SIG-M5 (cell line): ENCODE measurements around the gene ZBTB48.

ENCODE experiments used
- DNase-seq: peaks from one replicate; lab custom pipeline; 2025; lab: John Stamatoyannopoulos, UW

ZBTB48 gene

DNA sequence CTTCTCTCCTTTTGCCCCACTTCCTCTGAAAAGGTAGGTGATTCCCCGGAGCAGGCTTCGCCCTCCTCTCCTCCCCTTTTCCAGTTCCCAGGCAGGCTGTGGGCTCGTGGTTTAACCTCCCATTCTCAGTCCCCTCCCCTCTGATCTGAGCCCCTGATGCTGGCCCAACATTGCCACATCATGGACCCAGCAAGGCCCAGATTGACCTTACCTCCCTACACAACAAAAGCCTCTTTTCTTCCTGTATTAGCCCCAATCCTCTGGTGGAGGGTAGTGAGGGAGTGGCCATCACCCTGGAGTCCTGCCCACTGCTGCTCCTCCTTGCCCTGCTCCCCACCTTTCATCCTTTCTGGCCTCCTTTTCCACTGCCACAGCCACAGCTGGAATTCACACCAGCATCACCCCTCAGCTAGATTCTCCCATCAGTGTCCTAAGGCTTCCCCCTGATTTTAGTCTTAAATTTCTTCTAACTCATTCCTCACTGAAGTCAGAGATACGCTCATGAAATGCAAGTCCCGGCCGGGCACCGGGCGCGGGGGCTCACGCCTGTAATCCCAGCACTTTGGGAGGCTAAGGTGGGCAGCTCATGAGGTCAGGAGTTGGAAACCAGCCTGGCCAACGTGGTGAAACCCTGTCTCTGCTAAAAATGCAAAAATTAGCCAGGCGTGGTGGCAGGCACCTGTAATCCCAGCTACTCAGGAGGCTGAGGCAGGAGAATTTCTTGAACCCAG, 7.0 kb upstream of the ZBTB48 start:
- no peak for DNase-seq

GRCh38 chr1:6574025-6574620, 5.7 kb upstream of the ZBTB48 start:
- no peak for DNase-seq

GRCh38 chr1:6574818-6575217, 5.0 kb upstream of the ZBTB48 start:
- DNase-seq = no peak

- DNase-seq = no peak
Observed at GRCh38 chr1:6577831-6578525, 1.8 kb upstream of the ZBTB48 start.

DNA sequence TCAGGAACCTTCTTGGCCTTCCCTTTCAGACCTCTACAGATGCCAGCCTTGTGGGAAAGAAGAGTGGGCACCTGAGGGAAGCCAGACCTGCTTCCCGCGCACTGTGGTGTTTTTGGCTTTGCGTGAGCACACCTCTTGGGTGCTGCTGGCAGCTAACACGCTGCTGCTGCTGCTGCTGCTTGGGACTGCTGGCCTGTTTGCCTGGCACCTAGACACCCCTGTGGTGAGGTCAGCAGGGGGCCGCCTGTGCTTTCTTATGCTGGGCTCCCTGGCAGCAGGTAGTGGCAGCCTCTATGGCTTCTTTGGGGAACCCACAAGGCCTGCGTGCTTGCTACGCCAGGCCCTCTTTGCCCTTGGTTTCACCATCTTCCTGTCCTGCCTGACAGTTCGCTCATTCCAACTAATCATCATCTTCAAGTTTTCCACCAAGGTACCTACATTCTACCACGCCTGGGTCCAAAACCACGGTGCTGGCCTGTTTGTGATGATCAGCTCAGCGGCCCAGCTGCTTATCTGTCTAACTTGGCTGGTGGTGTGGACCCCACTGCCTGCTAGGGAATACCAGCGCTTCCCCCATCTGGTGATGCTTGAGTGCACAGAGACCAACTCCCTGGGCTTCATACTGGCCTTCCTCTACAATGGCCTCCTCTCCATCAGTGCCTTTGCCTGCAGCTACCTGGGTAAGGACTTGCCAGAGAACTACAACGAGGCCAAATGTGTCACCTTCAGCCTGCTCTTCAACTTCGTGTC, 995 bp upstream of the ZBTB48 start:
- DNase-seq = no peak

DNA sequence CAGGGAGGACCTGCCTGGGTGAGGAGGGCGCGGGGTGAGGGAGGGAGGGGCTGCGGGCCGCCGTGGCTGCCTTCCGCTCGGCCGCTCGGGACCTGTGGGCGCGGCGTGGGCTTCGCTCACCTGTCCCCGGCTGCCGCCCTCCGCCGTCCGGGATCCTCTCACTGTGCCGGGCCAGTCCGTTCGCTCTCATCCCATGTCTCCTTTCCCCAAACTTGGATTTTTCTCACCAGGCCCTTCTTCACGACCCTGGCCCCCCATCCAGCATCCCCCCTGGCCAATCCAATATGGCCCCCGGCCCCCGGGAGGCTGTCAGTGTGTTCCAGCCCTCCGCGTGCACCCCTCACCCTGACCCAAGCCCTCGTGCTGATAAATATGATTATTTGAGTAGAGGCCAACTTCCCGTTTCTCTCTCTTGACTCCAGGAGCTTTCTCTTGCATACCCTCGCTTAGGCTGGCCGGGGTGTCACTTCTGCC, 362 bp downstream of the ZBTB48 start:
- DNase-seq = no peak

- DNase-seq = no peak
Observed at GRCh38 chr1:6580593-6581409, 1.0 kb downstream of the ZBTB48 start.

DNA sequence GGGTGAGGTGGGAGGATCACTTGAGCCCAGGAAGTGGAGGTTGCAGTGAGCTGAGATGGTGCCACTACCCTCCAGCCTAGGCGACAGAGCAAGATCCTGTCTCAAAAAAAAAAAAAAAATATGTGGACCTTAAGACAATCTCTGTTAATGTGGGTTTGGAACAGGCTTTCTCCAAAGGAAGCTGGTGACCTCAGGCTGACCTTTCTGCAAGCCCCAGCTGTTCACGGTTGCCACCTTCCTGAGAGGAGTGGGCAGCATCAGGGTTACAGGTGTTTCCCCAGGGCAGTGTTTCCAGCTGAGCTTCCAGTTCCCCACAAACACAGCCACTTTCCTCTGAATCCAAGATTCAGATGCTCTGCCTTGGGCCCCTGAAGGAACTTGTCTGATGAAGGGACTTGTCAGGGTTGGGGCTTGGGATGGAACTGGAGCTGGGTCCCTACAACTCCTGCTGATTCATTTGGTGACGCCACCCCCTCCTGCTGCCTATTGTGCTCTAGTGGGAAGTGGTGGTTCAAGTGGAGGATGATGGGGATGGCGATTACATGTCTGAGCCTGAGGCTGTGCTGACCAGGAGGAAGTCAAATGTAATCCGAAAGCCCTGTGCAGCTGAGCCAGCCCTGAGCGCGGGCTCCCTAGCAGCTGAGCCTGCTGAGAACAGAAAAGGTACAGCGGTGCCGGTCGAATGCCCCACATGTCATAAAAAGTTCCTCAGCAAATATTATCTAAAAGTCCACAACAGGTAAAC, 1.9 kb downstream of the ZBTB48 start:
- no peak for DNase-seq

DNA sequence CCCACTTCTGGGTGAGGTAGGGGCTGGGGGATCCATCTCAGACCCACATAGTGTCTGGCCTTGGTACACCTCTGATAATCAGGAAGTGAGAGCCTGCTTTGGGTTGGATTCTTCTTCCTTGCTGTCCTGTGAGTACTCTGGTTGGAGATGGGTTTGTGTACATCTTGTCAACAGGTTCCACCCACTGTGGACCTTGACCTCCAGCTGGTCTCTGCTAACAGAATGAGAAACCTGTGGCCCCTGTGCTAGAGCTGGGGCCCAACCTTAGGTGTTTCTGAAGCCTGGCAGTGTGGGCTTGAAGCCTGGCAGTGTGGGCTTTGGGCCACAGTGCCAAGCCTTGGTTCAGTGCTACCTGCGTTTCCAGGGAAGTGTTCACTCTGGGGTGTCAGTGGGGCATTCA, 2.6 kb downstream of the ZBTB48 start:
- no peak for DNase-seq

GRCh38 chr1:6584126-6585080, 4.6 kb downstream of the ZBTB48 start:
- no peak for DNase-seq

DNA sequence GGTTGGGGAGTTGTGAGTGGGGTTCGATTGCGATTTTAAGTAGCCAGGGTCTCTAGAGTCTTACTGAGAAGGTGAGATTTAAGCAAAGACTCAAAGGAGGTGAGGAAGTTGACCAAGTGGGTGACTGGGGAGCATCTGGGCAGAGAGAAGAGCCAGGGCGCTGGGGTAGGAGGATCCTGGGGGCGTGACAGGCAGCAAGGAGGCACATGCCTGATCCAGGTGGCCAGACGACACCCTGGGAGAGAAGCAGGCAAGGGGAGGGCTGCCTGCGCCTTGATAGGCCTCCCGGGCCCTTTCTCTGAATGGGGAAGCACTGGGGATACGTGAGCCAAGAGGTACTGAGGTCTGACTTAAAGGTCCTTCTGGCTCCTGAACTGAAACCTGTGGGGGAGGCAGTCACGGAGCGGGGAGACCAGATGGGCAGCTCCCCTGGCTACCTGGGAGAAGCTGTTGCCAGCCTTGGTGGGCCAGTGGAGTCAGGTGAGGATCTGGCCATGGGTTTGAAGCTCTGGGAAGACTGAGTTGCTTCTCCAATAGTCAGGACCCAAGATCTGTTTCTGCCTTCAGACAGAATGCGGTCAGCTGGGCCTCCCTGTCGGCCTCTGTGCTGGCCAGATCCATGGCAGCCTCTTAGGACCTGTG, 5.4 kb downstream of the ZBTB48 start:
- DNase-seq = no peak

DNA sequence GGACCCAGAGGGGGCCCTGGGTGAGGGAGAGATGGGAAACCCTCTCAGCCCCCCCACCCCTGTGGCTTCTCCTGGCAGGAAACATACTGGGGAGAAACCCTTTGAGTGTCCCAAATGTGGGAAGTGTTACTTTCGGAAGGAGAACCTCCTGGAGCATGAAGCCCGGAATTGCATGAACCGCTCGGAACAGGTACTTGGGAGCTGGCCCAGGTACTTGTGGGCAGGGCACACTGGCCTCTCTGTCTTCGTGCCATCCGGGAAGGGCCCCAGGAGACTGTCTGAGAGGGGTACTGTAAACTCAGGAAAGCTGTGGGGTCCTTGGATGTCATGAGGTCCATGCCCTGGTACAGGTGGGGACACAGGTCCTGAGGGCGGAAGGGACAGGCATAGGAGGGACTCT, 6.0 kb downstream of the ZBTB48 start:
- no peak for DNase-seq

DNA sequence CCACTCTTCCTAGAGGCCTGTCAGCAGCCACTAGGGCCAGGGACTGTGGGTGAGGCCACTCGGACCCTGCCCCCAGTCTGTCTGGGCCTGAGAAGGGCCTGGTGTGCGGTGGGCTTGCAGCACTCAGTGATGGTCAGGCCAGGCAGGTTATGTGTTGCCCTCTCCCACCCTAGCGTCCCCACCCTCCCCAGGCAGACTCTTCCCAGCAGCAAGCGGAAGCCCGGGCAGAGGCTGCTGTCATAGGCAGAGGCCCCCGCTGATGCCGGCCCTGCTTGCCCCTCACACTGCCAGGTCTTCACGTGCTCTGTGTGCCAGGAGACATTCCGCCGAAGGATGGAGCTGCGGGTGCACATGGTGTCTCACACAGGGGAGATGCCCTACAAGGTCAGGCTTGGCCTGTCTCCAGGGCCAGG, 6.6 kb downstream of the ZBTB48 start:
- DNase-seq = no peak

DNA sequence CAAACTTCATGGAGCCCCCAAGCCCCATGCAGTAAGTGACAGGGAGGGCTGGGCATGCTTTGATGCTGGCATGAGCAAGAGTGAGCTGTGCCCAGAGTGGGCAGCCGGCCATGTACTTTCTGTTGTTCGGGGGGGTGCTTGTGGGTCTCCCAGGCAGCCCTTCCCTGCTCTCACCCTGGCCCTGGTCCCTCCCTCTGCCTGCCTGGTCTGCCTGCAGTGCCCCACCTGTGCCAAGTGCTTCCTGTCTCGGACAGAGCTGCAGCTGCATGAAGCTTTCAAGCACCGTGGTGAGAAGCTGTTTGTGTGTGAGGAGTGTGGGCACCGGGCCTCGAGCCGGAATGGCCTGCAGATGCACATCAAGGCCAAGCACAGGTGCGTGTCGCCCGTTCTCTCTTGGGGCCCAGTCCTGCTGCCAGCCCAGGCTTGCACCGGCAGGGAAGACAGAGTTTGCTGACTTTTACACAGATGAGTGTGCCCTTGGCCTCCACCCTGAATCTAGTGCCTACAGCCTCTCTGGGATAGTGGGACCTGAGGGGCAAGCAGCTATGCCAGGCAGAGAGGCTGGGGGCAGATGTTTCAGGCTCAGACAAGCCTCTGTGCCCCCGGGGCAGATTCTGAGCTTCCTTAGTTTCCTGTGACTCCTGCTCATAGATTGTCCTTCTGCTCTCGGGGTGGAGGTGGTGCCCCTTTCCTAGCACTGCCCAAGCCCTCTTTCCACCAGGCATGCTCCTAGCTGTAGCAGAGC, 7.6 kb downstream of the ZBTB48 start:
- no peak for DNase-seq

DNA sequence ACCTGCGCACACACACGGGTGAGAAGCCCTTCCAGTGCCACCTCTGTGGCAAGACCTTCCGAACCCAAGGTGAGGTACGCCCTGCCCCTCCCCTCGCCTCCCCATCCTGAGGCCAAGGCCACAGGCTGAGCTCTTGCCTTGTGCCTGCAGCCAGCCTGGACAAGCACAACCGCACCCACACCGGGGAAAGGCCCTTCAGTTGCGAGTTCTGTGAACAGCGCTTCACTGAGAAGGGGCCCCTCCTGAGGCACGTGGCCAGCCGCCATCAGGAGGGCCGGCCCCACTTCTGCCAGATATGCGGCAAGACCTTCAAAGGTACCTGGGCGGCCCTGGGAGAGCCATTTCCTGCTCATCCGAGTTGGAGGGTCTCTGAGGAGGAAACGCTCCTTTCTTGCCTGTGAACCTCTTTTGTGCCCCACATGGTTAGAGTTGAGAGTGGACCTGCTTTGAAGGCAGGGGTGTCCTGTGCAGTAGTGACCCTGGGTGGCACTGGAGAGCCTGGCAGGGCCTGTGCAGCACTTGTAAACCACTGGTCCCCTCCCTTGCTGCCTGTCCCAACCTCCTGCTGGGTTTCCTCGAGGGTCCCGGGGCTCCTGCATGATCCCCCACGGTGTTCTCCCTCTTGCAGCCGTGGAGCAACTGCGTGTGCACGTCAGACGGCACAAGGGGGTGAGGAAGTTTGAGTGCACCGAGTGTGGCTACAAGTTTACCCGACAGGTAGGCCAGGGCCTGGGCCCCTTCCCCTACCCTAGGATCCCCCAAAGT, 8.5 kb downstream of the ZBTB48 start:
- no peak for DNase-seq

DNA sequence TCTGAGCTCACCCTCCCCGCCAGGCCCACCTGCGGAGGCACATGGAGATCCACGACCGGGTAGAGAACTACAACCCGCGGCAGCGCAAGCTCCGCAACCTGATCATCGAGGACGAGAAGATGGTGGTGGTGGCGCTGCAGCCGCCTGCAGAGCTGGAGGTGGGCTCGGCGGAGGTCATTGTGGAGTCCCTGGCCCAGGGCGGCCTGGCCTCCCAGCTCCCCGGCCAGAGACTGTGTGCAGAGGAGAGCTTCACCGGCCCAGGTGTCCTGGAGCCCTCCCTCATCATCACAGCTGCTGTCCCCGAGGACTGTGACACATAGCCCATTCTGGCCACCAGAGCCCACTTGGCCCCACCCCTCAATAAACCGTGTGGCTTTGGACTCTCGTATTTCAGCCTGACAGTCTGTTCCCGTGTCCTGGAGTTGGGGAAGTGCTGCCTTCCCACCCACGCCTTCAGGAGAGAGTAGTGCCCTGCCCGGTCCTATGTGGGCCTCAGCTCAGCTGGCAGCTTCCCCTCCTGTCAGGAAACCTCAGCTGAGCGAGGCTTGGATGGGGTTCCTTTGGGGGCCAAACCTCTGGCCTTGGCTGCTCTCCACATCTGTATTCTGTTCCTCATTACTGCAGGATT, 9.2 kb downstream of the ZBTB48 start:
- no peak for DNase-seq

GRCh38 chr1:6590046-6590445, 10.3 kb downstream of the ZBTB48 start:
- no peak for DNase-seq
